Neural cell (in vitro differentiated cells): ENCODE measurements around the gene METTL9.
"Not testable (repeated sequence)": the region's sequence is repeated elsewhere in the genome, so short reads cannot be mapped to it uniquely, and the experiment has no call there.

Source experiments
- CTCF ChIP-seq: fragments of 450-650 bp; IDR thresholded peaks from 2 replicates; pipeline ENCODE4 v1.5.1; 2014; ENCODE audit warnings: antibody characterized with exemption, mild to moderate bottlenecking, moderate library complexity; ENCODE audit not compliant: poor library complexity, severe bottlenecking
- EP300 ChIP-seq: fragments of 450-650 bp; conservative IDR thresholded peaks from 2 replicates; pipeline ENCODE4 v1.6.1; 2014; ENCODE audit warnings: antibody characterized with exemption, mild to moderate bottlenecking, moderate library complexity; ENCODE audit not compliant: poor library complexity, severe bottlenecking
- POLR2AphosphoS5 ChIP-seq: IDR thresholded peaks from 2 replicates; pipeline ENCODE4 v1.6.1; 2012
- TAF1 ChIP-seq: IDR thresholded peaks from 2 replicates; pipeline ENCODE4 v1.6.1; 2012; ENCODE audit warnings: low read depth

DNA sequence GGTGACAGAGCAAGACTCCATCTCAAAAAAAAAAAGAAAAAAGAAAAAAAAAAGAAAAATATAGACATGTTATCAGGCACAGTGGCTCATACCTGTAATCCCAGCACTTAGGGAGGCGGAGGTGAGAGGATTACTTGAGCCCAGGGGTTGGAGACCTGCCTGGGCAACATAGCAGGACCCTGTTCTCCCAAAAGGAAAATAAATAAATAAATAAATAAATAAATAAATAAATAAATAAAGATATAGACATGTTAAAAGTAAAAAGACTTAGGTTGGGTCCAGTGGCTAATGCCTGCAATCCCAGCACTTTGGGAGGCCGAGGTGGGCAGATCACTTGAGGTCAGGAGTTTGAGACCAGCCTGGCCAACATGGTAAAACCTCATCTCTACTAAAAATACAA, 23.1 kb upstream of the METTL9 start:
- TF ChIP-seq POLR2AphosphoS5, TAF1, EP300, CTCF: not testable (repeated sequence)
